ENCODE data around the gene ABL2.
"Not testable (repeated sequence)": the region's sequence is repeated elsewhere in the genome, so short reads cannot be mapped to it uniquely, and the experiment has no call there.

Gene ABL2

GRCh38 chr1:179177615-179178014 is 51.9 kb downstream of the ABL2 start:
- no peak for DNase-seq (ENCODE audit: low read depth, low spot score)
- H3K4me3 ChIP-seq (ENCODE audit: low read length) = no peak overlapping the region

GRCh38 chr1:179177182-179177581 is 52.3 kb downstream of the ABL2 start:
- H3K4me3 ChIP-seq (ENCODE audit: low read length) = no peak overlapping the region
- no peak for DNase-seq (ENCODE audit: low read depth, low spot score)

- no peak overlapping the region for H3K4me3 ChIP-seq (ENCODE audit: low read length)
- DNase-seq (ENCODE audit: low read depth, low spot score) = no peak
These were observed 54.3 kb downstream of the ABL2 start for GRCh38 chr1:179175011-179175841.

- not testable (repeated sequence) for H3K4me3 ChIP-seq (ENCODE audit: low read length); DNase-seq (ENCODE audit: low read depth, low spot score)
These were observed 59.1 kb downstream of the ABL2 start for GRCh38 chr1:179170468-179170770.

- no peak for DNase-seq (ENCODE audit: low read depth, low spot score)
- no peak overlapping the region for H3K4me3 ChIP-seq (ENCODE audit: low read length)
These were observed 59.6 kb downstream of the ABL2 start for GRCh38 chr1:179169616-179170467.

- no peak overlapping the region for H3K4me3 ChIP-seq (ENCODE audit: low read length)
- DNase-seq (ENCODE audit: low read depth, low spot score) = no peak
These were observed 60.9 kb downstream of the ABL2 start for GRCh38 chr1:179168536-179168935.

- no peak for DNase-seq (ENCODE audit: low read depth, low spot score)
- H3K4me3 ChIP-seq (ENCODE audit: low read length) = no peak overlapping the region
These were observed 61.5 kb downstream of the ABL2 start for GRCh38 chr1:179167955-179168354.

GRCh38 chr1:179167418-179167777 is 62.1 kb downstream of the ABL2 start:
- no peak overlapping the region for H3K4me3 ChIP-seq (ENCODE audit: low read length)
- no peak for DNase-seq (ENCODE audit: low read depth, low spot score)

GRCh38 chr1:179166663-179167417 is 62.6 kb downstream of the ABL2 start:
- H3K4me3 ChIP-seq (ENCODE audit: low read length) = no peak overlapping the region
- DNase-seq (ENCODE audit: low read depth, low spot score) = no peak

- no peak for DNase-seq (ENCODE audit: low read depth, low spot score)
- H3K4me3 ChIP-seq (ENCODE audit: low read length) = no peak overlapping the region
These were observed 65.0 kb downstream of the ABL2 start for GRCh38 chr1:179164494-179164893.

- H3K4me3 ChIP-seq (ENCODE audit: low read length) = no peak overlapping the region
- no peak for DNase-seq (ENCODE audit: low read depth, low spot score)
These were observed 72.8 kb downstream of the ABL2 start for GRCh38 chr1:179156708-179157107.

GRCh38 chr1:179156026-179156425 is 73.5 kb downstream of the ABL2 start:
- no peak for DNase-seq (ENCODE audit: low read depth, low spot score)

GRCh38 chr1:179155615-179156014 is 73.9 kb downstream of the ABL2 start:
- no peak overlapping the region for H3K4me3 ChIP-seq (ENCODE audit: low read length)
- DNase-seq (ENCODE audit: low read depth, low spot score) = no peak

More at GRCh38 chr1:179156026-179156425, 73.5 kb downstream of the ABL2 start:
- no peak overlapping the region for H3K4me3 ChIP-seq (ENCODE audit: low read length)

- no peak for DNase-seq (ENCODE audit: low read depth, low spot score)
- H3K4me3 ChIP-seq (ENCODE audit: low read length) = no peak overlapping the region
These were observed 75.0 kb downstream of the ABL2 start for GRCh38 chr1:179154437-179154836.

GRCh38 chr1:179153217-179153616 is 76.3 kb downstream of the ABL2 start:
- no peak overlapping the region for H3K4me3 ChIP-seq (ENCODE audit: low read length)
- no peak for DNase-seq (ENCODE audit: low read depth, low spot score)

- H3K4me3 ChIP-seq (ENCODE audit: low read length) = no peak overlapping the region
- no peak for DNase-seq (ENCODE audit: low read depth, low spot score)
These were observed 77.4 kb downstream of the ABL2 start for GRCh38 chr1:179151908-179152682.

- H3K4me3 ChIP-seq (ENCODE audit: low read length) = no peak overlapping the region
- DNase-seq (ENCODE audit: low read depth, low spot score) = no peak
These were observed 82.6 kb downstream of the ABL2 start for GRCh38 chr1:179146911-179147310.

GRCh38 chr1:179146476-179146875 is 83.0 kb downstream of the ABL2 start:
- no peak for DNase-seq (ENCODE audit: low read depth, low spot score)
- no peak overlapping the region for H3K4me3 ChIP-seq (ENCODE audit: low read length)

- no peak for DNase-seq (ENCODE audit: low read depth, low spot score)
- H3K4me3 ChIP-seq (ENCODE audit: low read length) = no peak overlapping the region
These were observed 84.0 kb downstream of the ABL2 start for GRCh38 chr1:179145521-179145920.
